Choroid plexus epithelial cell (primary cell): ENCODE results near the gene TRAF5.
"Not testable (repeated sequence)": the region's sequence is repeated elsewhere in the genome, so short reads cannot be mapped to it uniquely, and the experiment has no call there.

Experiments used
- DNase-seq: peaks from one replicate; pipeline ENCODE4 v3.0.0-alpha.2; 2010; ENCODE audit warnings: low read depth
- H3K4me3 ChIP-seq: 2 replicates; pipeline ENCODE4 v1.5.1; 2011; ENCODE audit warnings: low read depth, mild to moderate bottlenecking, control low read depth, low read length, moderate library complexity
- TF ChIP-seq, protein P1 (sequence below): conservative IDR thresholded peaks from 2 replicates; pipeline ENCODE4 v1.5.1; 2011; ENCODE audit warnings: low read depth, mild to moderate bottlenecking, control low read depth, inconsistent platforms, low read length, moderate library complexity

Gene TRAF5

GRCh38 chr1:211347077-211347844 lies 20.6 kb downstream of the TRAF5 start:
- H3K4me3 ChIP-seq = no peak overlapping the region
- DNase-seq = no peak
- TF ChIP-seq, protein P1, sequence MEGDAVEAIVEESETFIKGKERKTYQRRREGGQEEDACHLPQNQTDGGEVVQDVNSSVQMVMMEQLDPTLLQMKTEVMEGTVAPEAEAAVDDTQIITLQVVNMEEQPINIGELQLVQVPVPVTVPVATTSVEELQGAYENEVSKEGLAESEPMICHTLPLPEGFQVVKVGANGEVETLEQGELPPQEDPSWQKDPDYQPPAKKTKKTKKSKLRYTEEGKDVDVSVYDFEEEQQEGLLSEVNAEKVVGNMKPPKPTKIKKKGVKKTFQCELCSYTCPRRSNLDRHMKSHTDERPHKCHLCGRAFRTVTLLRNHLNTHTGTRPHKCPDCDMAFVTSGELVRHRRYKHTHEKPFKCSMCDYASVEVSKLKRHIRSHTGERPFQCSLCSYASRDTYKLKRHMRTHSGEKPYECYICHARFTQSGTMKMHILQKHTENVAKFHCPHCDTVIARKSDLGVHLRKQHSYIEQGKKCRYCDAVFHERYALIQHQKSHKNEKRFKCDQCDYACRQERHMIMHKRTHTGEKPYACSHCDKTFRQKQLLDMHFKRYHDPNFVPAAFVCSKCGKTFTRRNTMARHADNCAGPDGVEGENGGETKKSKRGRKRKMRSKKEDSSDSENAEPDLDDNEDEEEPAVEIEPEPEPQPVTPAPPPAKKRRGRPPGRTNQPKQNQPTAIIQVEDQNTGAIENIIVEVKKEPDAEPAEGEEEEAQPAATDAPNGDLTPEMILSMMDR = no peak

DNA sequence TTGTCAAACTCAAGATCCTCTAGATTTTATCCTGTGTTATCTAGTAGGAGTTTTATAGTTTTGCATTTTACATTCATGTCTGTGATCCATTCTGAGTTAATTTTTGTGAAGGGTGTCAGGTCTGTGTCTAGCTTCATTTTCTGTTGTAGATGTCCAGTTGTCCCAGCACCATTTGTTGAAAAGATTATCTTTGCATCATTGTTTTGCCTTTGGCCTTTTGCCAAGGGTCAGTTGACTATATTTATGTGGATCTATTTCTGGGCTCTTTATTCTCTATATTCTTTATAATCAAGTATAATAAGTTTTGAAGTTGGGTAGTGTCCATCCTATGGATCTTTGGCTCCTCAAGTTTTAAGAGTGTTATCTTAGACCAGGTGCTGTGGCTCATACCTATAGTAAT lies 21.9 kb downstream of the TRAF5 start:
- DNase-seq = no peak
- H3K4me3 ChIP-seq = no peak overlapping the region
- TF ChIP-seq, protein P1 = no peak

DNA sequence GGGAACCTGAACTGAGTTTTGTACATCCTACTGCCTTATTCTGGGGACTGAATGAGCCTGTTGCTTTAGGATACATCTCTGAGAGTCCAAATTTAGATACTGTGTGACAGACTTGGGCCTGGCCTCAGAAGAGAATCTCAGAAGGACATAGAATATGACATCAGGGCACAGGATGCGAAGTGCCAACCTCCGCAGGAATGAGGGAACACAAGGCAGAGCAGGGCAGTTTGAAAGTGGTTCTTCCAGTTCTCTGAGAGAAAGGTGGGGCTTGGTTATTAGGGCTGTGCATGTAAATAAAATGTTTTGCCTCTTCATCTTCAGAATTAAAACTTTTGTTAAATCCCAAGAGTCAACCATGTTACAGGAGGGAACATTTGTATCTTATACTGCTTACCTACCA lies 23.1 kb downstream of the TRAF5 start:
- TF ChIP-seq, protein P1 = no peak
- H3K4me3 ChIP-seq = no peak overlapping the region
- no peak for DNase-seq

GRCh38 chr1:211352055-211352454 lies 25.4 kb downstream of the TRAF5 start:
- DNase-seq, H3K4me3 ChIP-seq: not testable (repeated sequence)

- no peak overlapping the region for H3K4me3 ChIP-seq
- TF ChIP-seq, protein P1 = no peak
- DNase-seq = no peak
Observed at GRCh38 chr1:211352465-211352864, 25.8 kb downstream of the TRAF5 start.

DNA sequence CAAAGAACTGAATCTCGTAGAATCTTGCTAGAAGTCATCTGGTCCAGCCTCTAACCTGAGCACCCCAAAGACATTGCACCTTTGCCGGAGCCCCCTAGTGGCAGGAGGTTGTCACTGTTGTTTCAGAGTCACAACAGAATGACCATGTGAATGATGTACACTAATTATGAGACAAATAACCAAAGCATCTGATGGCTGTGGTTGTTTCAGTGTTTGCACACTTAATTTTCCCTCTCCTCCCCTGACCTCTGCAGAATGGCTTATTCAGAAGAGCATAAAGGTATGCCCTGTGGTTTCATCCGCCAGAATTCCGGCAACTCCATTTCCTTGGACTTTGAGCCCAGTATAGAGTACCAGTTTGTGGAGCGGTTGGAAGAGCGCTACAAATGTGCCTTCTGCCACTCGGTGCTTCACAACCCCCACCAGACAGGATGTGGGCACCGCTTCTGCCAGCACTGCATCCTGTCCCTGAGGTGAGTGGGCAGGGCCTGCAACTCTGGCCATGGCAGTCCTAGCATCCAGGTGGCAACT lies 26.4 kb downstream of the TRAF5 start:
- DNase-seq = peak; percentile 23
- TF ChIP-seq, protein P1 = peak; percentile 77
- no peak overlapping the region for H3K4me3 ChIP-seq

GRCh38 chr1:211353562-211354212 lies 27.1 kb downstream of the TRAF5 start:
- TF ChIP-seq, protein P1 = no peak
- H3K4me3 ChIP-seq = no peak overlapping the region
- no peak for DNase-seq
